CD4-positive, alpha-beta memory T cell (primary cell): Measurements from ENCODE around the gene A4GALT. TPM values are rescaled to one million over a fixed set of nuclear protein-coding genes. Genes with fewer than 3 reads are reported as not detected.

ENCODE experiments used
- CTCF ChIA-PET: fragments of 350-600 bp; sonication (Branson Sonifier 250); formaldehyde crosslinking; loops from one replicate; lab custom pipeline; 2021; ENCODE audit warnings: inconsistent platforms; ENCODE audit not compliant: partially characterized antibody; lab: Charles Lee
- POLR2A ChIA-PET: fragments of 350-600 bp; sonication (Branson Sonifier 250); formaldehyde crosslinking; loops from one replicate; lab custom pipeline; 2021; ENCODE audit not compliant: partially characterized antibody; lab: Charles Lee
- DNase-seq, 5 donors: peaks; one replicate each; pipeline versions ENCODE4 v3.0.0 to v3.0.0-alpha.2; 2020 to 2022; ENCODE audit warnings: mixed read lengths in 1 of 5
- H3K27ac ChIP-seq: one replicate; pipeline ENCODE4 v1.7.0; 2013; ENCODE audit warnings: low read depth, low read length
- H3K27me3 ChIP-seq: 2 replicates; pipeline ENCODE4 v1.7.0; 2013; ENCODE audit warnings: mild to moderate bottlenecking, low read length, moderate library complexity; ENCODE audit not compliant: insufficient read depth
- H3K36me3 ChIP-seq: 2 replicates; pipeline ENCODE4 v1.7.0; 2013; ENCODE audit warnings: mild to moderate bottlenecking, low read length, moderate library complexity; ENCODE audit not compliant: insufficient read depth
- H3K4me1 ChIP-seq: 2 replicates; pipeline ENCODE4 v1.7.0; 2013; ENCODE audit warnings: mild to moderate bottlenecking, low read length, moderate library complexity; ENCODE audit not compliant: insufficient read depth
- H3K4me3 ChIP-seq, 2 donors: one replicate each; pipeline ENCODE4 v1.7.0; 2013; ENCODE audit warnings: low read length in 2 of 2, mild to moderate bottlenecking in 1 of 2
- H3K9me3 ChIP-seq, 2 donors: one replicate each; pipeline ENCODE4 v1.7.0; 2013; ENCODE audit warnings: low read length in 2 of 2, control low read depth in 1 of 2; ENCODE audit not compliant: control insufficient read depth in 1 of 2
- H3K27ac Mint-ChIP-seq, 7 donors: one replicate each; pipeline ENCODE4 v1.8.0; 2020 to 2021; ENCODE audit warnings: mixed read lengths in 7 of 7, mild to moderate bottlenecking in 6 of 7, inconsistent platforms in 3 of 7, moderate library complexity in 3 of 7
- H3K27me3 Mint-ChIP-seq, 2 donors: one replicate each; pipeline ENCODE4 v1.8.0; 2020 to 2021; ENCODE audit warnings: mixed read lengths in 2 of 2
- H3K36me3 Mint-ChIP-seq, 2 donors: one replicate each; pipeline ENCODE4 v1.8.0; 2020 to 2021; ENCODE audit warnings: mixed read lengths in 2 of 2, inconsistent platforms in 1 of 2, mild to moderate bottlenecking in 1 of 2
- H3K4me1 Mint-ChIP-seq, 4 donors: one replicate each; pipeline ENCODE4 v1.8.0; 2020 to 2021; ENCODE audit warnings: mixed read lengths in 4 of 4, mild to moderate bottlenecking in 1 of 4
- H3K4me3 Mint-ChIP-seq, 8 donors: one replicate each; pipeline ENCODE4 v1.8.0; 2020 to 2021; ENCODE audit warnings: mixed read lengths in 8 of 8, mild to moderate bottlenecking in 7 of 8, moderate library complexity in 6 of 8, inconsistent platforms in 3 of 8
- H3K9me3 Mint-ChIP-seq, 8 donors: one replicate each; pipeline ENCODE4 v1.8.0; 2020 to 2021; ENCODE audit warnings: mixed read lengths in 8 of 8, mild to moderate bottlenecking in 5 of 8, inconsistent platforms in 3 of 8, moderate library complexity in 1 of 8
- intact Hi-C: fragments of 100-400 bp; cut with micrococcal nuclease; formaldehyde crosslinking; loops from one replicate; pipeline ENCODE4 v1.15.1; 2023
- polyA plus RNA-seq, 2 donors: library from polyadenylated mRNA; unstranded; fragments of 300-500 nt; fragmentation: Illumina TruSeq; gene quantifications; one replicate each; pipeline ENCODE4 v1.2.3, GENCODE V29; 2021
- total RNA-seq, 2 experiments: library from RNA; stranded (reverse); gene quantifications; one replicate each; pipeline ENCODE4 v1.2.3, GENCODE V29; 2021

A4GALT gene, protein sequence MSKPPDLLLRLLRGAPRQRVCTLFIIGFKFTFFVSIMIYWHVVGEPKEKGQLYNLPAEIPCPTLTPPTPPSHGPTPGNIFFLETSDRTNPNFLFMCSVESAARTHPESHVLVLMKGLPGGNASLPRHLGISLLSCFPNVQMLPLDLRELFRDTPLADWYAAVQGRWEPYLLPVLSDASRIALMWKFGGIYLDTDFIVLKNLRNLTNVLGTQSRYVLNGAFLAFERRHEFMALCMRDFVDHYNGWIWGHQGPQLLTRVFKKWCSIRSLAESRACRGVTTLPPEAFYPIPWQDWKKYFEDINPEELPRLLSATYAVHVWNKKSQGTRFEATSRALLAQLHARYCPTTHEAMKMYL
- total RNA-seq (under 1 TPM in 1 of 2 experiments, not detected in 1; 0.15 TPM), polyA plus RNA-seq (not detected)

GRCh38 chr22:42720263-42721044, at the start of gene A4GALT:
Gene A4GALT (minus strand): TSS chr22:42720870. CDS start chr22:42693951, 26,919 bp downstream.
- no peaks in the 10 kb centered on the region for H3K9me3 ChIP-seq
- intact Hi-C loops: no loop called here
- no peaks in the 10 kb centered on the region for H3K36me3 Mint-ChIP-seq
- ChIA-PET CTCF (no interaction called here), POLR2A (no interaction called here)
- no peaks in the 10 kb centered on the region for H3K36me3 ChIP-seq
- peaks cover 21% of the 10 kb centered on the region for H3K27me3 ChIP-seq
- peaks cover 5 to 20% (median 15%) of the 10 kb centered on the region in 4 donors for H3K4me1 Mint-ChIP-seq
- peaks cover 8% of the 10 kb centered on the region for H3K4me1 ChIP-seq
- H3K9me3 Mint-ChIP-seq: peaks cover 0 to 2% (median 0%) of the 10 kb centered on the region in 8 donors
- DNase-seq: peak in 3 of 5 donors; percentile 1 to 6 (median 4)
- peaks cover 44 to 48% of the 10 kb centered on the region in 2 donors for H3K27me3 Mint-ChIP-seq
- peak within 1 kb of the TSS; percentile 56 to 91 (median 80) for H3K4me3 Mint-ChIP-seq
- no peak within 1 kb of the TSS for H3K27ac Mint-ChIP-seq
- H3K4me3 ChIP-seq: no peak within 1 kb of the TSS
- no peak within 1 kb of the TSS for H3K27ac ChIP-seq

- no peaks in the 10 kb centered on the region for H3K36me3 ChIP-seq
- no peaks in the 10 kb centered on the region for H3K4me1 ChIP-seq
- ChIA-PET POLR2A (no interaction called here), CTCF (interaction anchor here (1.0 to 1.1 kb wide), 2 partner anchors 10 to 12 kb away, joined by 3 read pairs; no protein-coding TSS in a partner anchor)
- Mint-ChIP-seq H3K27ac (no peak overlapping the region), H3K4me1 (no peaks in the 10 kb centered on the region), H3K9me3 (peaks cover 0 to 3% (median 0%) of the 10 kb centered on the region in 8 donors), H3K36me3 (no peaks in the 10 kb centered on the region), H3K4me3 (no peak overlapping the region), H3K27me3 (peaks cover 7 to 10% of the 10 kb centered on the region in 2 donors)
- H3K4me3 ChIP-seq: no peak overlapping the region
- peaks cover 4% of the 10 kb centered on the region for H3K27me3 ChIP-seq
- intact Hi-C loops: no loop called here
- H3K27ac ChIP-seq: no peak overlapping the region
- DNase-seq: no peak
- no peaks in the 10 kb centered on the region for H3K9me3 ChIP-seq
Measured at GRCh38 chr22:42770448-42770726, 49.7 kb upstream of the A4GALT start.

DNA sequence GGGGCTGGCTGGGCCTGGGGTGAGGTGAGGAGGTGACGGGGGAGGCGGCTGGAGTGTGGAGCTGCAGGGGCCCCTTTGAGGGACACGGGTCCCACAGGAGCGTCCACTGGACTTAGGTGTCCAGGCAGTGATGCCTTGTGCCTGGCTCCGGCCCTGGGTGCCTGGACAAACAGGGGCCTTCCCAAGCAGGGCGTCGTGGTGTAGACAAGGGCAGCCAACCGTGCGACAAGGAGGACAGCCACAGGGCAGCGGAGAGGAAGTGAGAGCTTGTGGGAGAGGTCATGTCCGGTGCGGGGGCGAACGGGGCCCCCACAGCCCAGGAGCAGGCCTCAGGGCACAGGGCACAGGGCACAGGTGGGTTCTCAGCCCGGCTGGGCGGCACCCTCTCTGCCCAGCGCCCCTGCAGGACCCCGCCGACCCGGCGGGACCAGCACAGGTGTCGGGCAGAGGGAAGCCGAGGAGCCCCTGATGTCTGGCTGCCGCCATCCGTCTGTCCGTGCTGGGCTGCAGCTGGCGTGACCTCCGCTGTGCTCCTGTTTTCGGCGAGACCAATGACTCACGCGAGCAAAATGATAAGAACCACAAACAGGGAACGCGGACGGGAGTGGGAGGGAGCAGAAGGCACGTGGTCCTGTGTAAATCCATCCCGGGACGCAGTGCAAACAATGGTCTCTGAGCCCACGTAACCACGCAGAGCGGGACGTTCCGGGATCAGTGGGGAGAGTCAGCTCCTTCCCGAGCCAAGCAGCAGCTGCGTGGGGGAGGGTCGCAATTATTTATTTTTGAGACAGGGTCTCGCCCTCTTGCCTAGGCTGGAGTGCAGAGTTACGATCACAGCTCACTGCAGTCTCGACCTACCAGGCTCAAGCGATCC, 49.1 kb upstream of the A4GALT start:
- POLR2A ChIA-PET: no interaction called here

GRCh38 chr22:42769238-42769573, 48.5 kb upstream of the A4GALT start:
- intact Hi-C loops: no loop called here
- H3K27me3 ChIP-seq: peaks cover 4% of the 10 kb centered on the region
- Mint-ChIP-seq H3K27ac (no peak overlapping the region), H3K36me3 (no peaks in the 10 kb centered on the region), H3K4me1 (no peaks in the 10 kb centered on the region), H3K27me3 (peaks cover 6 to 10% of the 10 kb centered on the region in 2 donors), H3K4me3 (no peak overlapping the region), H3K9me3 (peaks cover 0 to 3% (median 0%) of the 10 kb centered on the region in 8 donors)
- no peaks in the 10 kb centered on the region for H3K36me3 ChIP-seq
- POLR2A ChIA-PET: no interaction called here
- CTCF ChIA-PET: no interaction called here
- H3K4me1 ChIP-seq: no peaks in the 10 kb centered on the region
- no peak overlapping the region for H3K4me3 ChIP-seq
- no peak for DNase-seq
- no peak overlapping the region for H3K27ac ChIP-seq
- H3K9me3 ChIP-seq: no peaks in the 10 kb centered on the region

More for the DNA sequence above, 49.1 kb upstream of the A4GALT start:
- DNase-seq: no peak
- H3K4me3 ChIP-seq: no peak overlapping the region
- H3K4me1 Mint-ChIP-seq: no peaks in the 10 kb centered on the region
- no peaks in the 10 kb centered on the region for H3K36me3 Mint-ChIP-seq
- CTCF ChIA-PET: interaction anchor here (1.0 to 1.1 kb wide), 2 partner anchors 11 to 12 kb away, joined by 3 read pairs; no protein-coding TSS in a partner anchor
- intact Hi-C loops: no loop called here
- peaks cover 4% of the 10 kb centered on the region for H3K27me3 ChIP-seq
- H3K27me3 Mint-ChIP-seq: peaks cover 7 to 10% of the 10 kb centered on the region in 2 donors
- peak overlapping the region in 1 of 8 donors; percentile 34 for H3K4me3 Mint-ChIP-seq
- no peak overlapping the region for H3K27ac Mint-ChIP-seq
- no peaks in the 10 kb centered on the region for H3K36me3 ChIP-seq
- no peak overlapping the region for H3K27ac ChIP-seq
- H3K9me3 ChIP-seq: no peaks in the 10 kb centered on the region
- no peaks in the 10 kb centered on the region for H3K4me1 ChIP-seq
- H3K9me3 Mint-ChIP-seq: peaks cover 0 to 3% (median 0%) of the 10 kb centered on the region in 8 donors

- no peaks in the 10 kb centered on the region for H3K36me3 ChIP-seq
- H3K27ac ChIP-seq: no peak overlapping the region
- H3K27ac Mint-ChIP-seq: no peak overlapping the region
- H3K9me3 ChIP-seq: no peaks in the 10 kb centered on the region
- H3K36me3 Mint-ChIP-seq: no peaks in the 10 kb centered on the region
- ChIA-PET POLR2A (no interaction called here), CTCF (no interaction called here)
- peaks cover 4% of the 10 kb centered on the region for H3K27me3 ChIP-seq
- intact Hi-C loops: no loop called here
- no peak overlapping the region for H3K4me3 Mint-ChIP-seq
- no peak for DNase-seq
- peaks cover 0 to 3% (median 0%) of the 10 kb centered on the region in 8 donors for H3K9me3 Mint-ChIP-seq
- H3K4me1 ChIP-seq: no peaks in the 10 kb centered on the region
- peaks cover 6 to 10% of the 10 kb centered on the region in 2 donors for H3K27me3 Mint-ChIP-seq
- no peaks in the 10 kb centered on the region for H3K4me1 Mint-ChIP-seq
- no peak overlapping the region for H3K4me3 ChIP-seq
Measured at GRCh38 chr22:42768385-42769035, 47.8 kb upstream of the A4GALT start.

DNA sequence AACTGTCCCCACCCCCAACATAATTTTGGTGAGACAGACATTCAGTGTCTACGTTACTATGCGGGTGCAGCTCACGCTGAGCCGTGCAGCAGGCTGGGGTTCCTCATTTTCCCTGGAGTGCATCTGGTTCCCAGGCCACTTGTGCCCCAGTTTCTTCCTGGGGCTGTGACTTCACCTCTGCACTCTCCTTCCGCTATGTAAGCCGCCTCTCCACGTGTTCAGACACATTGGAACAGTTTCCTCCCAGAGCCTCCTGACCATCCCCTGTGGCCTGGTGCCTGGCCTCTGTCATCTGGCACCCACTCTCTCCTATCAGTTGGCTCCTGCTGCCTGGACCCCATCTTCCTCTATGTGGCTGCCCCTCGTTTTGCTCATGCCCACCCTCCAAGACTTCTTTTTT, 46.2 kb upstream of the A4GALT start:
- peaks cover 4% of the 10 kb centered on the region for H3K27me3 ChIP-seq
- H3K9me3 ChIP-seq: no peaks in the 10 kb centered on the region
- Mint-ChIP-seq H3K36me3 (no peaks in the 10 kb centered on the region), H3K4me3 (no peak overlapping the region), H3K9me3 (peaks cover 0 to 3% (median 0%) of the 10 kb centered on the region in 8 donors), H3K27ac (no peak overlapping the region), H3K4me1 (no peaks in the 10 kb centered on the region), H3K27me3 (peaks cover 6 to 8% of the 10 kb centered on the region in 2 donors)
- intact Hi-C loops: no loop called here
- ChIA-PET CTCF (no interaction called here), POLR2A (no interaction called here)
- no peaks in the 10 kb centered on the region for H3K4me1 ChIP-seq
- no peak for DNase-seq
- no peak overlapping the region for H3K27ac ChIP-seq
- no peaks in the 10 kb centered on the region for H3K36me3 ChIP-seq
- H3K4me3 ChIP-seq: no peak overlapping the region
